H9 (cell line): ENCODE data around the gene ATP11C. TPM values are rescaled to one million over a fixed set of nuclear protein-coding genes. Genes with fewer than 3 reads are reported as not detected.
A peak's percentile ranks its signal among the peaks of the same experiment; 100 is the strongest.

Source experiments
- DNase-seq: peaks from one replicate; pipeline ENCODE4 v3.0.0-alpha.2; 2017
- H2AFZ ChIP-seq: one replicate; pipeline ENCODE4 v1.6.1; 2013; ENCODE audit warnings: mild to moderate bottlenecking, low read length, control low read depth, moderate library complexity
- H2AK5ac ChIP-seq: 2 replicates; pipeline ENCODE4 v1.6.1; 2013; ENCODE audit warnings: low read length, control low read depth, mixed read lengths; ENCODE audit not compliant: insufficient read length
- H2BK120ac ChIP-seq: one replicate; pipeline ENCODE4 v1.6.1; 2013; ENCODE audit warnings: low read depth, mild to moderate bottlenecking, low read length, control low read depth, inconsistent platforms; ENCODE audit not compliant: poor library complexity, severe bottlenecking
- H2BK12ac ChIP-seq: 2 replicates; pipeline ENCODE4 v1.6.1; 2013; ENCODE audit warnings: low read length, control low read depth, mixed read lengths, low read depth; ENCODE audit not compliant: insufficient read length
- H2BK15ac ChIP-seq: 2 replicates; pipeline ENCODE4 v1.6.1; 2013; ENCODE audit warnings: low read depth, low read length, control low read depth
- H2BK20ac ChIP-seq: one replicate; pipeline ENCODE4 v1.6.1; 2013; ENCODE audit warnings: low read depth, mild to moderate bottlenecking, low read length, control low read depth, inconsistent platforms; ENCODE audit not compliant: poor library complexity, severe bottlenecking
- H2BK5ac ChIP-seq: 2 replicates; pipeline ENCODE4 v1.6.1; 2013; ENCODE audit warnings: low read length, control low read depth, mixed read lengths; ENCODE audit not compliant: insufficient read length
- H3K14ac ChIP-seq: 2 replicates; pipeline ENCODE4 v1.6.1; 2013; ENCODE audit warnings: low read length, control low read depth; ENCODE audit not compliant: insufficient read depth
- H3K18ac ChIP-seq: 2 replicates; pipeline ENCODE4 v1.6.1; 2013; ENCODE audit warnings: low read depth, mild to moderate bottlenecking, mixed read lengths, low read length, control low read depth; ENCODE audit not compliant: insufficient read length
- H3K23ac ChIP-seq: 2 replicates; pipeline ENCODE4 v1.6.1; 2013; ENCODE audit warnings: low read length, control low read depth, mixed read lengths, low read depth; ENCODE audit not compliant: insufficient read length
- H3K23me2 ChIP-seq: 2 replicates; pipeline ENCODE4 v1.6.1; 2013; ENCODE audit warnings: low read depth, mild to moderate bottlenecking, mixed read lengths, low read length, control low read depth; ENCODE audit not compliant: insufficient read length, poor library complexity, severe bottlenecking
- H3K27ac ChIP-seq: 2 replicates; pipeline ENCODE4 v1.5.1; 2013; ENCODE audit warnings: low read length, control low read depth, mixed read lengths, low read depth; ENCODE audit not compliant: insufficient read length
- H3K27me3 ChIP-seq: 2 replicates; pipeline ENCODE4 v1.6.1; 2013; ENCODE audit warnings: low read length, control low read depth, inconsistent platforms; ENCODE audit not compliant: insufficient read depth
- H3K4ac ChIP-seq: 2 replicates; pipeline ENCODE4 v1.6.1; 2013; ENCODE audit warnings: low read depth, mild to moderate bottlenecking, control low read depth, inconsistent platforms, low read length, moderate library complexity
- H3K4me1 ChIP-seq: 2 replicates; pipeline ENCODE4 v1.6.1; 2013; ENCODE audit warnings: low read length, control low read depth, inconsistent platforms; ENCODE audit not compliant: insufficient read depth
- H3K4me2 ChIP-seq: 2 replicates; pipeline ENCODE4 v1.6.1; 2013; ENCODE audit warnings: low read length, control low read depth, mixed read lengths; ENCODE audit not compliant: insufficient read length, insufficient read depth
- H3K56ac ChIP-seq: 2 replicates; pipeline ENCODE4 v1.6.1; 2013; ENCODE audit warnings: low read depth, mild to moderate bottlenecking, mixed read lengths, low read length, control low read depth; ENCODE audit not compliant: insufficient read length
- H3K79me1 ChIP-seq: 2 replicates; pipeline ENCODE4 v1.6.1; 2013; ENCODE audit warnings: low read depth, mild to moderate bottlenecking, moderate library complexity, low read length, control low read depth, inconsistent platforms; ENCODE audit not compliant: insufficient read depth, poor library complexity, severe bottlenecking
- H3K79me2 ChIP-seq: 2 replicates; pipeline ENCODE4 v1.6.1; 2013; ENCODE audit warnings: low read length, control low read depth, inconsistent platforms; ENCODE audit not compliant: insufficient read depth
- H3K9ac ChIP-seq: 2 replicates; pipeline ENCODE4 v1.6.1; 2013; ENCODE audit warnings: low read length, control low read depth, mixed read lengths; ENCODE audit not compliant: insufficient read length; ENCODE audit errors: extremely low read depth
- H3K9me3 ChIP-seq: one replicate; pipeline ENCODE4 v1.6.1; 2013; ENCODE audit warnings: low read depth, low read length, inconsistent platforms; ENCODE audit not compliant: control insufficient read depth
- H3T11ph ChIP-seq: one replicate; pipeline ENCODE4 v1.6.1; 2013; ENCODE audit warnings: mild to moderate bottlenecking, low read length, control low read depth, inconsistent platforms
- H4K20me1 ChIP-seq: one replicate; pipeline ENCODE4 v1.6.1; 2013; ENCODE audit not compliant: control insufficient read depth, insufficient read length, insufficient read depth
- H4K5ac ChIP-seq: 2 replicates; pipeline ENCODE4 v1.6.1; 2013; ENCODE audit warnings: low read depth, mild to moderate bottlenecking, mixed read lengths, low read length, control low read depth; ENCODE audit not compliant: insufficient read length
- H4K8ac ChIP-seq: replicated peaks from 2 replicates; pipeline ENCODE4 v1.6.1; 2013; ENCODE audit warnings: low read length, control low read depth, mixed read lengths, low read depth; ENCODE audit not compliant: insufficient read length
- H4K91ac ChIP-seq: 2 replicates; pipeline ENCODE4 v1.6.1; 2013; ENCODE audit warnings: low read depth, mild to moderate bottlenecking, moderate library complexity, mixed read lengths, low read length, control low read depth; ENCODE audit not compliant: insufficient read length
- H3K27ac Mint-ChIP-seq, 3 experiments: 2 replicates in 2 of 3; 3 replicates in 1 of 3; pipeline ENCODE4 v1.8.0; 2020 to 2021; ENCODE audit warnings: mixed read lengths in 3 of 3, mild to moderate bottlenecking in 1 of 3, moderate library complexity in 1 of 3
- H3K27me3 Mint-ChIP-seq: 2 replicates; pipeline ENCODE4 v1.8.0; 2021; ENCODE audit warnings: low read depth, mild to moderate bottlenecking, moderate library complexity, mixed read lengths
- H3K36me3 Mint-ChIP-seq, 3 experiments: 2 replicates in 2 of 3; 3 replicates in 1 of 3; pipeline ENCODE4 v1.8.0; 2020 to 2021; ENCODE audit warnings: low read depth in 3 of 3, mixed read lengths in 3 of 3; ENCODE audit not compliant: insufficient read depth in 1 of 3
- H3K4me1 Mint-ChIP-seq, 2 experiments: 2 replicates each; pipeline ENCODE4 v1.8.0; 2020; ENCODE audit warnings: mixed read lengths in 2 of 2
- H3K4me3 Mint-ChIP-seq, 2 experiments: 2 replicates in 1 of 2; 3 replicates in 1 of 2; pipeline ENCODE4 v1.8.0; 2020 to 2021; ENCODE audit warnings: mild to moderate bottlenecking in 2 of 2, mixed read lengths in 2 of 2, moderate library complexity in 1 of 2
- H3K9me3 Mint-ChIP-seq, 2 experiments: 2 replicates in 1 of 2; 3 replicates in 1 of 2; pipeline ENCODE4 v1.8.0; 2020; ENCODE audit warnings: mild to moderate bottlenecking in 2 of 2, mixed read lengths in 2 of 2, moderate library complexity in 1 of 2
- CTCF ChIP-seq: fragments of 200-600 bp; sonication (generic); conservative IDR thresholded peaks from 3 replicates; pipeline ENCODE4 v1.8.0; 2021; ENCODE audit warnings: antibody characterized with exemption, mild to moderate bottlenecking
- WGBS: extraction: QIAGEN DNeasy Blood & Tissue Kit; methylation state at CpG from one replicate; pipeline ENCODE4 v1.1.7; 2013; ENCODE audit warnings: missing lambda C conversion rate, low lambda C conversion rate, mixed read lengths; ENCODE audit not compliant: insufficient read length; ENCODE audit errors: extremely low coverage; 5-methylcytosine and 5-hydroxymethylcytosine counted together
- total RNA-seq: library from RNA; stranded (reverse); gene quantifications from 2 replicates; pipeline ENCODE4 v1.2.1, GENCODE V29; 2021

Gene ATP11C
- total RNA-seq, 1 experiment from 2014 or later, result 28.4 TPM

GRCh38 chrX:139825618-139826017 is 107.2 kb downstream of the ATP11C start:
- Histone ChIP-seq H3K23ac (no peak overlapping the region), H4K5ac (no peak overlapping the region), H2AFZ (no peak overlapping the region), H3K14ac (no peak overlapping the region), H4K8ac (no peak overlapping the region), H3K56ac (no peak overlapping the region), H3K23me2 (no peaks in the 10 kb centered on the region), H3K4me1 (peaks cover 10% of the 10 kb centered on the region; the same call in 1 of the 2 replicates), H3K9me3 (no peaks in the 10 kb centered on the region), H3K27ac (no peak overlapping the region), H3K27me3 (no peaks in the 10 kb centered on the region), H3K79me2 (no peaks in the 10 kb centered on the region), H4K91ac (no peak overlapping the region), H3K18ac (no peak overlapping the region), H2BK120ac (no peak overlapping the region), H2BK15ac (no peak overlapping the region), H2AK5ac (no peak overlapping the region), H2BK20ac (no peak overlapping the region), H2BK12ac (no peak overlapping the region), H3K9ac (no peak overlapping the region), H4K20me1 (no peaks in the 10 kb centered on the region), H3T11ph (no peak overlapping the region), H2BK5ac (no peak overlapping the region), H3K4me2 (peak overlapping the region; percentile 25), H3K4ac (no peak overlapping the region), H3K79me1 (no peaks in the 10 kb centered on the region)
- no peak for DNase-seq
- Mint-ChIP-seq H3K4me1 (peaks cover 31 to 51% of the 10 kb centered on the region in 2 experiments), H3K4me3 (peak overlapping the region in 1 of 2 experiments; percentile 34; a peak in 2 of 5 replicates), H3K9me3 (peaks cover 0 to 40% of the 10 kb centered on the region in 2 experiments; a peak in 2 of 5 replicates), H3K36me3 (peaks cover 0 to 8% (median 6%) of the 10 kb centered on the region in 3 experiments; a peak in 3 of 7 replicates), H3K27me3 (no peaks in the 10 kb centered on the region), H3K27ac (peak overlapping the region in 1 of 3 experiments; percentile 13; a peak in 1 of 7 replicates)
- TF ChIP-seq CTCF, result no peak
- WGBS, result no CpG with 5 or more reads among the region's 3 CpGs
